Hematopoietic multipotent progenitor cell (in vitro differentiated cells): Measurements from ENCODE around the gene MS4A14. TPM values are rescaled to one million over a fixed set of nuclear protein-coding genes. Genes with fewer than 3 reads are reported as not detected.
A peak's percentile ranks its signal among the peaks of the same experiment; 100 is the strongest.
"Not testable (repeated sequence)": the region's sequence is repeated elsewhere in the genome, so short reads cannot be mapped to it uniquely, and the experiment has no call there.

Experiments
- DNase-seq, 3 donors: peaks; one replicate each; pipeline ENCODE4 v3.0.0-alpha.2; 2011 to 2015; ENCODE audit warnings: low read depth in 2 of 3, low spot score in 2 of 3
- total RNA-seq: library from RNA; depleted of rRNA; stranded (reverse); fragments of >200 nt; gene quantifications from one replicate; pipeline ENCODE4 v1.2.3, GENCODE V29; 2012

Gene MS4A14
- total RNA-seq: under 0.01 TPM

- DNase-seq: no peak
Measured at GRCh38 chr11:60396382-60396781, at the start of gene MS4A14. MS4A14 (plus strand) TSS chr11:60396459; CDS start chr11:60396579, 120 bp downstream.

GRCh38 chr11:60347084-60347797, 49.0 kb upstream of the MS4A14 start:
- DNase-seq: no peak

- DNase-seq: peak in 1 of 3 donors; percentile 38
Measured at GRCh38 chr11:60348116-60348515, 48.1 kb upstream of the MS4A14 start.

- no peak for DNase-seq
Measured at GRCh38 chr11:60349990-60350389, 46.3 kb upstream of the MS4A14 start.

- peak in 1 of 3 donors; percentile 66 for DNase-seq
Measured at GRCh38 chr11:60357771-60358170, 38.5 kb upstream of the MS4A14 start.

GRCh38 chr11:60360621-60361020, 35.6 kb upstream of the MS4A14 start:
- DNase-seq: no peak

GRCh38 chr11:60362241-60362640, 34.0 kb upstream of the MS4A14 start:
- no peak for DNase-seq

- DNase-seq: peak; percentile 22 to 91 (median 76)
Measured at GRCh38 chr11:60363542-60364470, 32.5 kb upstream of the MS4A14 start.

- DNase-seq: not testable (repeated sequence)
Measured at GRCh38 chr11:60366262-60366904, 29.9 kb upstream of the MS4A14 start.

- DNase-seq: no peak
Measured at GRCh38 chr11:60367009-60367408, 29.2 kb upstream of the MS4A14 start.

GRCh38 chr11:60367896-60368295, 28.4 kb upstream of the MS4A14 start:
- DNase-seq: no peak

GRCh38 chr11:60370252-60370810, 25.9 kb upstream of the MS4A14 start:
- DNase-seq: no peak

- DNase-seq: no peak
Measured at GRCh38 chr11:60370811-60371298, 25.4 kb upstream of the MS4A14 start.

GRCh38 chr11:60371386-60371785, 24.9 kb upstream of the MS4A14 start:
- DNase-seq: no peak

- DNase-seq: no peak
Measured at GRCh38 chr11:60371854-60372253, 24.4 kb upstream of the MS4A14 start.

GRCh38 chr11:60372767-60373166, 23.5 kb upstream of the MS4A14 start:
- no peak for DNase-seq

GRCh38 chr11:60375316-60375715, 20.9 kb upstream of the MS4A14 start:
- DNase-seq: no peak

GRCh38 chr11:60376601-60377000, 19.7 kb upstream of the MS4A14 start:
- no peak for DNase-seq

- DNase-seq: peak in 1 of 3 donors; percentile 35
Measured at GRCh38 chr11:60377401-60378136, 18.7 kb upstream of the MS4A14 start.

- DNase-seq: peak in 2 of 3 donors; percentile 76 to 94
Measured at GRCh38 chr11:60378354-60378753, 17.9 kb upstream of the MS4A14 start, which contains the start of gene MS4A7. MS4A7 (plus strand) TSS chr11:60378532; CDS start chr11:60383142, 4,610 bp downstream.
